Left ventricle myocardium inferior (tissue), 1 donor: Measurements from ENCODE around the gene PRKCE. TPM values are rescaled to one million over a fixed set of nuclear protein-coding genes. Genes with fewer than 3 reads are reported as not detected.

Experiments
- DNase-seq: peaks from one replicate; pipeline ENCODE4 v3.0.0-alpha.2; 2020
- H3K27ac ChIP-seq: fragments of 200-600 bp; replicated peaks from 2 replicates; pipeline ENCODE4 v1.8.0; 2021
- H3K27me3 ChIP-seq: fragments of 200-600 bp; 2 replicates; pipeline ENCODE4 v1.8.0; 2021; ENCODE audit warnings: low read depth
- H3K36me3 ChIP-seq: fragments of 200-600 bp; 2 replicates; pipeline ENCODE4 v1.8.0; 2021
- H3K4me1 ChIP-seq: fragments of 200-600 bp; 2 replicates; pipeline ENCODE4 v1.8.0; 2021
- H3K4me3 ChIP-seq: fragments of 200-600 bp; 2 replicates; pipeline ENCODE4 v1.8.0; 2021; ENCODE audit warnings: mild to moderate bottlenecking, moderate library complexity
- H3K9me3 ChIP-seq: fragments of 200-600 bp; replicated peaks from 2 replicates; pipeline ENCODE4 v1.8.0; 2021
- CTCF ChIP-seq: fragments of 200-600 bp; IDR thresholded peaks from 2 replicates; pipeline ENCODE4 v1.8.0; 2021; ENCODE audit warnings: antibody characterized with exemption, mild to moderate bottlenecking, borderline replicate concordance
- intact Hi-C: fragments of 100-400 bp; cut with micrococcal nuclease; formaldehyde crosslinking; loops from one replicate; pipeline ENCODE4 v1.11.0; 2022
- total RNA-seq: library from RNA; stranded (reverse); fragmentation: NEBNext Ultra II Directional; extraction: Animal tissue kit (Norgen Biotek cat#: 25700); gene quantifications from one replicate; pipeline ENCODE4 v1.2.1, GENCODE V29; 2021
- donor health status: DM: no; HTN: yes; CAD: no; lungs with severe emphysema.

PRKCE gene
- total RNA-seq, 1 donor from 2014 or later: 14.7 TPM

DNA sequence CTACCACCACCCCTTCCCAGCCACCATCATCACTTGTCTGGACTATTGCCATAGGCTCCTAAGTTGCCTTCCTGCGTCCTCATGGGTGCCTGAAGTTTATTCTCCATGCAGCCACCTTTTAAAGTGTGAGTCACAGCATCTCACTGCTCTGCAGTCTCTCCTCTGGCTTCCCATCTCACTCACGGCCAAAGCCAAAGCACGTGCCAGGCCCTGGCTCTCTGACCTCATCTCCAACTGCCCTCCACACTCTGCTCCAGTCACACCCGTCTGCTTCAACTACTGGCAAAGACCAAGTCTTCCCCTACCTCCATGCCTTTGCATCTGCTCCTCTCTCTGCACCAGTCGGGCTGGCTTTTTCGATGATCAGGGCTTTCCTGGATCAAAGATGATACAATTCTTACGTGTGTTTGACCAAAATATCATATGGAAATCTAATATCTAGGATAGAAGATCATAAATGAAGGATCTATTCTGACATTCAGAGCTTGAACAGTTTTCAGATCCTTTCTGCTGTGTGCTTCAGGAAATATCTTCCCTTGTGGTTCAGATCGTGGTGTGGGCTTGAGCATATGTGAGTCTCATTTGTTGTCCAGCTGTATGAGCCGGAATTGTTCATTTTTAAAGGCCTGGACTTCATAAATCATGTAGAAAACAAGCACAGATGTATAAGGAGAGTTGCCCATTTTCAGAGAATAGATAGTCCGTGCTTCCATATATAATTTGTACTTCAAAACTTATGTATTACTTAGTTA lies 175.6 kb downstream of the PRKCE start:
- intact Hi-C loops: no loop called here
- peaks cover 14% of the 10 kb centered on the region for H3K9me3 ChIP-seq
- DNase-seq: peak; percentile 33
- peaks cover 42% of the 10 kb centered on the region for H3K4me1 ChIP-seq
- no peaks in the 10 kb centered on the region for H3K36me3 ChIP-seq
- H3K27me3 ChIP-seq: no peaks in the 10 kb centered on the region
- H3K4me3 ChIP-seq: no peak overlapping the region
- no peak for TF ChIP-seq CTCF
- H3K27ac ChIP-seq: peak overlapping the region; percentile 24

DNA sequence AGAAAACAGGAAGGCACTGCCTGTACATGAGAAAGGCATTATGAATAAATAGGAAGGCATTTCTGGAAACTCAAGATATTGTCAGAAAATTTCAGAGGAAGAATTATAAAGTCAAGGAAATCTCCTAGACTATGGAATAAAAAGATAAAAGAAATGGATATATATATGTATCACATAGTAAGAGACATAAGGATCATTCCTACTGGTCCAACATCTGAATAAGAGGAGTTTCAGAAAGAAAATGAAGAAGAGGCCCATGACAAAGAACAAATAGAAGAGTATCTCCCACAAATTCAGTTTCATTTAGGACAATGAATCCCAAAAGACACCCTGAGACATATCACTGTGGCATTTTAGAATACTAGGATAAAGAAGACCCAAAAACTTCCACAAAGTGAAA lies 178.8 kb downstream of the PRKCE start:
- H3K4me3 ChIP-seq: no peak overlapping the region
- peaks cover 14% of the 10 kb centered on the region for H3K4me1 ChIP-seq
- no peak for TF ChIP-seq CTCF

GRCh38 chr2:45833301-45833967 lies 182.0 kb downstream of the PRKCE start:
- intact Hi-C loops: no loop called here
- no peaks in the 10 kb centered on the region for H3K36me3 ChIP-seq
- H3K4me3 ChIP-seq: no peak overlapping the region
- no peak for TF ChIP-seq CTCF
- no peaks in the 10 kb centered on the region for H3K27me3 ChIP-seq
- DNase-seq: no peak
- H3K27ac ChIP-seq: no peak overlapping the region
- peaks cover 14% of the 10 kb centered on the region for H3K9me3 ChIP-seq
- no peaks in the 10 kb centered on the region for H3K4me1 ChIP-seq

More for the DNA sequence above, 178.8 kb downstream of the PRKCE start:
- intact Hi-C loops: no loop called here
- Histone ChIP-seq H3K27ac (no peak overlapping the region), H3K9me3 (peaks cover 14% of the 10 kb centered on the region), H3K36me3 (no peaks in the 10 kb centered on the region), H3K27me3 (no peaks in the 10 kb centered on the region)
- DNase-seq: no peak

GRCh38 chr2:45833968-45834344 lies 182.5 kb downstream of the PRKCE start:
- no peak for DNase-seq

DNA sequence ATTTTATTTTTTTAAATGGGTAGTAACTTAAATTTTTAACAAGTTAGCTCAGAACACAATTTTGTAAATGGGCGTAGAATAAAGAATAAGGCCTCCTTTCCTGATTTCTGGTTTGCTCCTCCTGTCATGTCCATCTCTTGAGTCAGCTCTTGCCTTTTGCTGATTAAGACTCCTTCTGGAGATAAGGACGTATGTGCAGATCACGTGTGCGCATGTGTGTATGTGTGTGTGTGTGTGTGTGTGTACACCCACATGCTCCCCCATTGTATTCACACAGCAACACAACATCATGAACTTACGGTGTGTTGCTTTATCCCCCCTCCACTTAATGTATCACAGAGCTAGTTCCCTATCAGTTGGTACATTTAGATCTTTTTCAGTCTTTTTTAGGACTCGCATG lies 182.9 kb downstream of the PRKCE start:
- Histone ChIP-seq H3K9me3 (peaks cover 14% of the 10 kb centered on the region), H3K4me3 (no peak overlapping the region), H3K4me1 (peaks cover 6% of the 10 kb centered on the region), H3K36me3 (no peaks in the 10 kb centered on the region), H3K27me3 (no peaks in the 10 kb centered on the region), H3K27ac (no peak overlapping the region)
- DNase-seq: no peak
- no peak for TF ChIP-seq CTCF
- intact Hi-C loops: no loop called here

More at GRCh38 chr2:45833968-45834344, 182.5 kb downstream of the PRKCE start:
- Histone ChIP-seq H3K27ac (no peak overlapping the region), H3K4me1 (peaks cover 2% of the 10 kb centered on the region), H3K27me3 (no peaks in the 10 kb centered on the region), H3K9me3 (peaks cover 14% of the 10 kb centered on the region), H3K36me3 (no peaks in the 10 kb centered on the region), H3K4me3 (no peak overlapping the region)
- TF ChIP-seq CTCF: no peak
- intact Hi-C loops: no loop called here
